Neuronal stem cell (in vitro differentiated cells): ENCODE results near the gene LDB2.

Experiments used
- DNase-seq: peaks from one replicate; pipeline ENCODE4 v3.0.0-alpha.2; 2013; ENCODE audit warnings: low spot score
- H2AFZ ChIP-seq: one replicate; pipeline ENCODE4 v1.6.1; 2013; ENCODE audit warnings: mild to moderate bottlenecking, low read length, inconsistent platforms
- H2AK5ac ChIP-seq: 2 replicates; pipeline ENCODE4 v1.6.1; 2013; ENCODE audit warnings: low read depth, mild to moderate bottlenecking, inconsistent platforms, low read length, moderate library complexity, mixed read lengths
- H2BK120ac ChIP-seq: 2 replicates; pipeline ENCODE4 v1.6.1; 2013; ENCODE audit warnings: low read depth, mild to moderate bottlenecking, inconsistent platforms, low read length, moderate library complexity, mixed read lengths
- H2BK12ac ChIP-seq: one replicate; pipeline ENCODE4 v1.6.1; 2013; ENCODE audit warnings: low read length, inconsistent platforms
- H2BK15ac ChIP-seq: 2 replicates; pipeline ENCODE4 v1.6.1; 2013; ENCODE audit warnings: mild to moderate bottlenecking, low read length, inconsistent platforms, mixed read lengths
- H2BK5ac ChIP-seq: one replicate; pipeline ENCODE4 v1.6.1; 2013; ENCODE audit warnings: inconsistent platforms, mild to moderate bottlenecking, low read length, moderate library complexity
- H3K14ac ChIP-seq: one replicate; pipeline ENCODE4 v1.6.1; 2013; ENCODE audit warnings: low read length, inconsistent platforms
- H3K18ac ChIP-seq: 2 replicates; pipeline ENCODE4 v1.6.1; 2013; ENCODE audit warnings: low read length, inconsistent platforms
- H3K23ac ChIP-seq: 2 replicates; pipeline ENCODE4 v1.6.1; 2013; ENCODE audit warnings: low read depth, mild to moderate bottlenecking, mixed read lengths, low read length, inconsistent platforms; ENCODE audit not compliant: poor library complexity
- H3K27ac ChIP-seq: replicated peaks from 3 replicates; pipeline ENCODE4 v1.5.1; 2013; ENCODE audit warnings: low read length, inconsistent platforms
- H3K27me3 ChIP-seq, 3 experiments: 2 replicates each; pipeline ENCODE4 v1.6.1; 2013; ENCODE audit warnings: low read length in 3 of 3, mild to moderate bottlenecking in 2 of 3, inconsistent platforms in 1 of 3, low read depth in 1 of 3, mixed read lengths in 1 of 3, moderate library complexity in 1 of 3; ENCODE audit not compliant: control insufficient read depth in 3 of 3, insufficient read depth in 3 of 3
- H3K36me3 ChIP-seq, 2 donors: replicated peaks in 1 of 2; 2 replicates each; pipeline ENCODE4 v1.6.1; 2013; ENCODE audit warnings: low read length in 2 of 2; ENCODE audit not compliant: control insufficient read depth in 2 of 2, insufficient read depth in 2 of 2
- H3K4ac ChIP-seq: 2 replicates; pipeline ENCODE4 v1.6.1; 2013; ENCODE audit warnings: inconsistent platforms, mild to moderate bottlenecking, low read length, moderate library complexity
- H3K4me1 ChIP-seq, 2 donors: 1 replicate in 1 of 2; 2 replicates in 1 of 2; pipeline ENCODE4 v1.6.1; 2013; ENCODE audit warnings: low read length in 2 of 2, low read depth in 1 of 2; ENCODE audit not compliant: control insufficient read depth in 2 of 2, insufficient read depth in 1 of 2
- H3K4me2 ChIP-seq: one replicate; pipeline ENCODE4 v1.6.1; 2013; ENCODE audit warnings: mild to moderate bottlenecking, low read length, inconsistent platforms; ENCODE audit not compliant: insufficient read depth, poor library complexity, severe bottlenecking
- H3K4me3 ChIP-seq, 2 donors: 2 replicates each; pipeline ENCODE4 v1.5.1; 2013; ENCODE audit warnings: low read length in 2 of 2, mild to moderate bottlenecking in 2 of 2, inconsistent platforms in 1 of 2, moderate library complexity in 1 of 2
- H3K79me1 ChIP-seq: one replicate; pipeline ENCODE4 v1.6.1; 2013; ENCODE audit warnings: low read depth, mild to moderate bottlenecking, inconsistent platforms, low read length, moderate library complexity
- H3K9ac ChIP-seq: one replicate; pipeline ENCODE4 v1.6.1; 2013; ENCODE audit warnings: mild to moderate bottlenecking, low read depth, low read length, inconsistent platforms; ENCODE audit not compliant: poor library complexity
- H3K9me3 ChIP-seq, 2 donors: replicated peaks in 1 of 2; 2 replicates each; pipeline versions ENCODE3 to v1.6.1; 2013; ENCODE audit warnings: low read length in 2 of 2, mild to moderate bottlenecking in 2 of 2, inconsistent platforms in 1 of 2, low read depth in 1 of 2, mixed read lengths in 1 of 2, moderate library complexity in 1 of 2; ENCODE audit not compliant: control insufficient read depth in 2 of 2, insufficient read depth in 1 of 2
- H4K8ac ChIP-seq: one replicate; pipeline ENCODE4 v1.6.1; 2013; ENCODE audit warnings: low read depth, mild to moderate bottlenecking, inconsistent platforms, low read length, moderate library complexity
- H4K91ac ChIP-seq: one replicate; pipeline ENCODE4 v1.6.1; 2013; ENCODE audit warnings: low read length, low read depth, mild to moderate bottlenecking, inconsistent platforms; ENCODE audit not compliant: poor library complexity
- WGBS, 2 donors: extraction: QIAGEN DNeasy Blood & Tissue Kit; methylation state at CpG; one replicate each; pipeline ENCODE4 v1.1.7; 2013; ENCODE audit warnings: missing lambda C conversion rate in 2 of 2, mixed read lengths in 1 of 2; ENCODE audit not compliant: insufficient read length in 2 of 2, insufficient replicate concordance in 1 of 2; ENCODE audit errors: extremely low coverage in 2 of 2; 5-methylcytosine and 5-hydroxymethylcytosine counted together

LDB2 gene

GRCh38 chr4:16574981-16575380, 323.5 kb downstream of the LDB2 start:
- no peak overlapping the region for H2AK5ac ChIP-seq
- H3K79me1 ChIP-seq: no peaks in the 10 kb centered on the region
- no peak overlapping the region for H4K91ac ChIP-seq
- no peak overlapping the region for H2BK15ac ChIP-seq
- no peak overlapping the region for H3K4me2 ChIP-seq
- no peak overlapping the region for H3K9ac ChIP-seq
- WGBS, 2 donors: no CpG with 5 or more reads among the region's 2 CpGs
- no peak overlapping the region for H3K23ac ChIP-seq
- H3K18ac ChIP-seq: no peak overlapping the region
- H3K9me3 ChIP-seq: no peaks in the 10 kb centered on the region
- H4K8ac ChIP-seq: no peak overlapping the region
- H3K36me3 ChIP-seq: no peaks in the 10 kb centered on the region
- H3K27me3 ChIP-seq: no peaks in the 10 kb centered on the region
- no peak overlapping the region for H3K4me3 ChIP-seq
- H2BK5ac ChIP-seq: no peak overlapping the region
- H3K14ac ChIP-seq: no peak overlapping the region
- no peak overlapping the region for H3K27ac ChIP-seq
- no peak for DNase-seq
- no peak overlapping the region for H2BK12ac ChIP-seq
- no peak overlapping the region for H2BK120ac ChIP-seq
- no peak overlapping the region for H2AFZ ChIP-seq
- no peak overlapping the region for H3K4ac ChIP-seq
- H3K4me1 ChIP-seq: peaks cover 0 to 5% of the 10 kb centered on the region in 2 donors

- no peak overlapping the region for H4K8ac ChIP-seq
Measured at GRCh38 chr4:16573739-16574138, 324.7 kb downstream of the LDB2 start.

GRCh38 chr4:16573206-16573605, 325.2 kb downstream of the LDB2 start:
- Histone ChIP-seq H3K4me2 (no peak overlapping the region), H3K14ac (no peak overlapping the region), H2AK5ac (no peak overlapping the region), H2BK12ac (no peak overlapping the region), H3K4me1 (peaks cover 0 to 1% of the 10 kb centered on the region in 2 donors), H4K91ac (no peak overlapping the region), H2BK120ac (no peak overlapping the region), H2BK15ac (no peak overlapping the region), H3K9ac (no peak overlapping the region), H2AFZ (no peak overlapping the region), H3K9me3 (no peaks in the 10 kb centered on the region), H3K27me3 (no peaks in the 10 kb centered on the region), H3K79me1 (no peaks in the 10 kb centered on the region), H3K4me3 (no peak overlapping the region), H3K23ac (no peak overlapping the region), H4K8ac (no peak overlapping the region), H3K36me3 (no peaks in the 10 kb centered on the region), H3K27ac (no peak overlapping the region), H2BK5ac (no peak overlapping the region), H3K4ac (no peak overlapping the region), H3K18ac (no peak overlapping the region)
- no peak for DNase-seq
- no CpG with 5 or more reads among the region's 4 CpGs for WGBS, 2 donors

More at GRCh38 chr4:16573739-16574138, 324.7 kb downstream of the LDB2 start:
- H3K4me3 ChIP-seq: no peak overlapping the region
- no peak overlapping the region for H3K27ac ChIP-seq
- H3K79me1 ChIP-seq: no peaks in the 10 kb centered on the region
- WGBS, 2 donors: no CpG with 5 or more reads among the region's 5 CpGs
- no peak overlapping the region for H3K23ac ChIP-seq
- no peak overlapping the region for H2BK15ac ChIP-seq
- no peak overlapping the region for H2AFZ ChIP-seq
- H3K4me1 ChIP-seq: peaks cover 0 to 1% of the 10 kb centered on the region in 2 donors
- DNase-seq: no peak
- H3K36me3 ChIP-seq: no peaks in the 10 kb centered on the region
- no peak overlapping the region for H2BK5ac ChIP-seq
- no peak overlapping the region for H2AK5ac ChIP-seq
- H2BK12ac ChIP-seq: no peak overlapping the region
- no peak overlapping the region for H3K4me2 ChIP-seq
- H3K4ac ChIP-seq: no peak overlapping the region
- no peak overlapping the region for H3K14ac ChIP-seq
- no peak overlapping the region for H4K91ac ChIP-seq
- H3K18ac ChIP-seq: no peak overlapping the region
- no peaks in the 10 kb centered on the region for H3K9me3 ChIP-seq
- H2BK120ac ChIP-seq: no peak overlapping the region
- no peak overlapping the region for H3K9ac ChIP-seq
- no peaks in the 10 kb centered on the region for H3K27me3 ChIP-seq

- Histone ChIP-seq H4K91ac (no peak overlapping the region), H3K27ac (no peak overlapping the region), H3K79me1 (no peaks in the 10 kb centered on the region), H2BK5ac (no peak overlapping the region), H3K9me3 (no peaks in the 10 kb centered on the region), H2BK120ac (no peak overlapping the region), H3K4me3 (no peak overlapping the region), H3K23ac (no peak overlapping the region), H2BK15ac (no peak overlapping the region), H3K4me1 (peaks cover 0 to 1% of the 10 kb centered on the region in 2 donors), H3K27me3 (no peaks in the 10 kb centered on the region), H3K14ac (no peak overlapping the region), H3K9ac (no peak overlapping the region), H3K36me3 (no peaks in the 10 kb centered on the region), H3K4me2 (no peak overlapping the region), H4K8ac (no peak overlapping the region), H2AFZ (no peak overlapping the region), H2BK12ac (no peak overlapping the region), H3K18ac (no peak overlapping the region), H2AK5ac (no peak overlapping the region), H3K4ac (no peak overlapping the region)
- no peak for DNase-seq
- WGBS, 2 donors: no CpG with 5 or more reads among the region's 4 CpGs
Measured at GRCh38 chr4:16572631-16573030, 325.8 kb downstream of the LDB2 start.
